Measurements from ENCODE around the gene UBAP1. TPM values are rescaled to one million over a fixed set of nuclear protein-coding genes. Genes with fewer than 3 reads are reported as not detected.

UBAP1 gene
- total and polyA plus RNA-seq, 2 donors (not counting 1 experiment from before 2014, with no cell fraction given): 20.4 to 27.0 TPM

- H3K9ac ChIP-seq (ENCODE audit: low read length): no peak overlapping the region
- H3K27ac Mint-ChIP-seq: no peak overlapping the region
- CTCF ChIA-PET: no interaction called here
These were observed 26.3 kb downstream of the UBAP1 start for GRCh38 chr9:34205102-34205501.

GRCh38 chr9:34206561-34206960 is 27.7 kb downstream of the UBAP1 start:
- H3K4me1 Mint-ChIP-seq: peaks cover 23% of the 10 kb centered on the region
- intact Hi-C loops (cut with micrococcal nuclease): no loop called here
- POLR2A ChIA-PET: no interaction called here

More at GRCh38 chr9:34205102-34205501, 26.3 kb downstream of the UBAP1 start:
- Histone ChIP-seq H3K27ac (ENCODE audit: low read length in 2 of 2) (no peak overlapping the region), H2AFZ (ENCODE audit: insufficient read depth, low read depth, low read length, poor library complexity, severe bottlenecking) (no peak overlapping the region), H3K4me2 (replicated peaks; ENCODE audit: low read depth, low read length, poor library complexity, severe bottlenecking) (no peak overlapping the region), H3K4me3 (ENCODE audit: control extremely low read depth in 1 of 5, extremely low read depth in 1 of 5, insufficient read depth in 1 of 5, low read depth in 2 of 5, low read length in 4 of 5) (no peak overlapping the region), H3K27me3 (replicated peaks in 1 of 4; ENCODE audit: control extremely low read depth in 1 of 4, control insufficient read depth in 3 of 4, insufficient read depth in 4 of 4, low read length in 3 of 4) (no peaks in the 10 kb centered on the region), H3K36me3 (replicated peaks in 1 of 2; ENCODE audit: control extremely low read depth in 1 of 2, control insufficient read depth in 1 of 2, extremely low read depth in 1 of 2, insufficient read depth in 2 of 2, low read length in 1 of 2) (peaks cover 0 to 17% of the 10 kb centered on the region in 2 experiments), H3K4me1 (ENCODE audit: control insufficient read depth in 2 of 2, insufficient read depth in 2 of 2, low read length in 2 of 2) (no peaks in the 10 kb centered on the region), H3K79me2 (ENCODE audit: control insufficient read depth, insufficient read depth, low read length) (peaks cover 78% of the 10 kb centered on the region), H4K20me1 (ENCODE audit: control insufficient read depth, insufficient read depth, low read length, poor library complexity, severe bottlenecking) (peaks cover 55% of the 10 kb centered on the region), H3K9me3 (ENCODE audit: control extremely low read depth in 1 of 3, control insufficient read depth in 2 of 3, insufficient read depth in 1 of 3, low read length in 2 of 3) (no peaks in the 10 kb centered on the region)
- Mint-ChIP-seq H3K4me3 (no peak overlapping the region), H3K4me1 (peaks cover 18% of the 10 kb centered on the region), H3K9me3 (ENCODE audit: insufficient read depth) (no peaks in the 10 kb centered on the region), H3K27me3 (no peaks in the 10 kb centered on the region)
- intact Hi-C loops (cut with micrococcal nuclease): no loop called here
- TF ChIP-seq CTCF (IDR thresholded peaks at IDR 0.05) (no peak), EZH2 (IDR thresholded peaks at IDR 0.05; ENCODE audit: borderline replicate concordance, insufficient read depth, low read depth, low read length, poor library complexity, severe bottlenecking) (no peak)
- no peak for DNase-seq
- POLR2A ChIA-PET: no interaction called here
- no peak for ATAC-seq (ENCODE audit: low read depth)

More at GRCh38 chr9:34206561-34206960, 27.7 kb downstream of the UBAP1 start:
- H3K79me2 ChIP-seq (ENCODE audit: control insufficient read depth, insufficient read depth, low read length): peaks cover 72% of the 10 kb centered on the region
- no peak overlapping the region for H2AFZ ChIP-seq (ENCODE audit: insufficient read depth, low read depth, low read length, poor library complexity, severe bottlenecking)
- H3K4me3 Mint-ChIP-seq: no peak overlapping the region
- no peak for DNase-seq
- no peak overlapping the region for H3K4me2 ChIP-seq (replicated peaks; ENCODE audit: low read depth, low read length, poor library complexity, severe bottlenecking)
- H3K27ac Mint-ChIP-seq: no peak overlapping the region
- H3K27me3 ChIP-seq (replicated peaks in 1 of 4; ENCODE audit: control extremely low read depth in 1 of 4, control insufficient read depth in 3 of 4, insufficient read depth in 4 of 4, low read length in 3 of 4): no peaks in the 10 kb centered on the region
- CTCF ChIA-PET: interaction anchor here (1.4 kb wide), 1 partner anchor 47 kb away, joined by 3 read pairs; no protein-coding TSS in a partner anchor
- H3K27me3 Mint-ChIP-seq: no peaks in the 10 kb centered on the region
- H3K4me3 ChIP-seq (ENCODE audit: control extremely low read depth in 1 of 5, extremely low read depth in 1 of 5, insufficient read depth in 1 of 5, low read depth in 2 of 5, low read length in 4 of 5): no peak overlapping the region
- H3K9me3 Mint-ChIP-seq (ENCODE audit: insufficient read depth): no peaks in the 10 kb centered on the region
- peaks cover 56% of the 10 kb centered on the region for H4K20me1 ChIP-seq (ENCODE audit: control insufficient read depth, insufficient read depth, low read length, poor library complexity, severe bottlenecking)
- H3K9me3 ChIP-seq (ENCODE audit: control extremely low read depth in 1 of 3, control insufficient read depth in 2 of 3, insufficient read depth in 1 of 3, low read length in 2 of 3): no peaks in the 10 kb centered on the region
- ATAC-seq (ENCODE audit: low read depth): no peak
- peaks cover 0 to 12% of the 10 kb centered on the region in 2 experiments for H3K36me3 ChIP-seq (replicated peaks in 1 of 2; ENCODE audit: control extremely low read depth in 1 of 2, control insufficient read depth in 1 of 2, extremely low read depth in 1 of 2, insufficient read depth in 2 of 2, low read length in 1 of 2)
- H3K27ac ChIP-seq (ENCODE audit: low read length in 2 of 2): no peak overlapping the region
- peaks cover 0 to 7% of the 10 kb centered on the region in 2 donors for H3K4me1 ChIP-seq (ENCODE audit: control insufficient read depth in 2 of 2, insufficient read depth in 2 of 2, low read length in 2 of 2)
- no CpG with 5 or more reads among the region's 4 CpGs for WGBS (ENCODE audit: insufficient coverage)
- TF ChIP-seq EZH2 (IDR thresholded peaks at IDR 0.05; ENCODE audit: borderline replicate concordance, insufficient read depth, low read depth, low read length, poor library complexity, severe bottlenecking) (no peak), CTCF (IDR thresholded peaks at IDR 0.05) (no peak)
- no peak overlapping the region for H3K9ac ChIP-seq (ENCODE audit: low read length)

Measured in B cell (primary cell).